Adrenal gland (tissue), 5 donors: ENCODE measurements around the gene WBP1L.

ENCODE experiments used
- CTCF ChIP-seq, 6 experiments: fragments of 450-650 bp in 4 of 6; fragments of 200-600 bp in 2 of 6; sonication (generic) in 1 of 6; IDR thresholded peaks; 1 replicate in 5 of 6; 2 replicates in 1 of 6; pipeline versions ENCODE4 v1.5.1 to v1.8.0; 2016 to 2021; ENCODE audit warnings: antibody characterized with exemption in 6 of 6, mild to moderate bottlenecking in 2 of 6, moderate library complexity in 1 of 6
- POLR2A ChIP-seq, 2 donors: fragments of 450-650 bp; IDR thresholded peaks; one replicate each; pipeline ENCODE4 v1.6.1; 2017; ENCODE audit warnings: antibody characterized with exemption in 2 of 2, mild to moderate bottlenecking in 2 of 2, moderate library complexity in 1 of 2
- donor health status: DM: no; HTN: no; CAD: no.

GRCh38 chr10:102727037-102727818 lies 16.5 kb upstream of the WBP1L start:
- TF ChIP-seq CTCF (IDR thresholded peaks at IDR 0.05) (no peak), POLR2A (IDR thresholded peaks at IDR 0.05) (no peak)
